ENCODE data around the gene LMF1. TPM values are rescaled to one million over a fixed set of nuclear protein-coding genes. Genes with fewer than 3 reads are reported as not detected.
"Not testable (repeated sequence)": the region's sequence is repeated elsewhere in the genome, so short reads cannot be mapped to it uniquely, and the experiment has no call there.

The LMF1 gene
- total RNA-seq, 2 experiments from 2014 or later: 11.4 to 29.6 TPM

DNA sequence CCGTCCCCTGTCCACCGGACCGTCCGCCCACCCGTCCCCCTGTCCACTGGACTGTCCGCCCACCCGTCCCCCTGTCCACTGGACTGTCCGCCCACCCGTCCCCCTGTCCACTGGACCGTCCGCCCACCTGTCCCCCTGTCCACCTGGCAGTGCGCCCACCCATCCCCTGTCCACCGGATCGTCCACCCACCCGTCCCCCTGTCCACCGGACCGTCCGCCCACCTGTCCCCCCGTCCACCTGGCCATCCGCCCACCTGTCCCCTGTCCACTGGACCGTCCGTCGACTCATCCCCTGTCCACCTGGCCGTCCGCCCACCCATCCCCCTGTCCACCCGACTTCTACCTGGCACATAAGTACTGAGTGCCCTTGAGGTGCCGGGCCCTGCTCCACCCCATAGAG, 76.6 kb downstream of the LMF1 start:
- no peaks in the 10 kb centered on the region for H3K4me1 Mint-ChIP-seq
- H3K9me3 Mint-ChIP-seq (ENCODE audit: low read depth): no peaks in the 10 kb centered on the region
- no peak for ATAC-seq
- CTCF ChIA-PET: no interaction called here
- no peak overlapping the region for H3K4me3 Mint-ChIP-seq
- DNase-seq: no peak
- no peak overlapping the region for H3K27ac Mint-ChIP-seq
- no peaks in the 10 kb centered on the region for H3K27me3 Mint-ChIP-seq
- no peaks in the 10 kb centered on the region for H3K36me3 Mint-ChIP-seq

DNA sequence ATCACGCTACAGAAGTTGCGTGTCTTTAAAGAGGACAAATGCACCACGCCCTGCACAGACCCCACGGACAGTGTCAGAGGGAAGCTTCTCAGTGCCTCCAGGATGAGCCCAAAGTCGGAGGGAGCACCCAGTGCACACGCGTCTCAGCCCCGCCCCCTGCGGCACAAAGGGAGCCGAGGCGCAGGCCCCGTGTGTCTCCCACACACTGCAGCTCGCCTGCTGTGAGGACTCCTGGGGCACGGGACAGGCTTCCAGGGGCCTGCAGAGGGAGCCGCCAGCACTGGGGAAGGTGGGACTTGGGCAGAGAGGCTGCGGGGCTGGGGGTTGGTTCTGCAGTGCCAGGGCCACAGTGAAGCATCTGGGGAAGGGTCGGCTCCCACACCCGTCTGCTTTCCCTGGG, 77.4 kb downstream of the LMF1 start:
- no peaks in the 10 kb centered on the region for H3K27me3 Mint-ChIP-seq
- DNase-seq (no peak), ATAC-seq (no peak)
- H3K36me3 Mint-ChIP-seq: no peaks in the 10 kb centered on the region
- H3K9me3 Mint-ChIP-seq (ENCODE audit: low read depth): no peaks in the 10 kb centered on the region
- no peak overlapping the region for H3K4me3 Mint-ChIP-seq
- CTCF ChIA-PET: no interaction called here
- no peaks in the 10 kb centered on the region for H3K4me1 Mint-ChIP-seq
- H3K27ac Mint-ChIP-seq: no peak overlapping the region

- Mint-ChIP-seq H3K36me3 (no peaks in the 10 kb centered on the region), H3K27ac (no peak overlapping the region), H3K4me3 (no peak overlapping the region), H3K4me1 (no peaks in the 10 kb centered on the region), H3K9me3 (ENCODE audit: low read depth) (no peaks in the 10 kb centered on the region), H3K27me3 (no peaks in the 10 kb centered on the region)
- DNase-seq: no peak
- CTCF ChIA-PET: no interaction called here
- ATAC-seq: no peak
Measured at GRCh38 chr16:892536-893255, 78.1 kb downstream of the LMF1 start.

- no peaks in the 10 kb centered on the region for H3K36me3 Mint-ChIP-seq
- no peaks in the 10 kb centered on the region for H3K27me3 Mint-ChIP-seq
- no peaks in the 10 kb centered on the region for H3K9me3 Mint-ChIP-seq (ENCODE audit: low read depth)
- no peaks in the 10 kb centered on the region for H3K4me1 Mint-ChIP-seq
- H3K4me3 Mint-ChIP-seq: no peak overlapping the region
- ATAC-seq: no peak
- no peak overlapping the region for H3K27ac Mint-ChIP-seq
- DNase-seq: no peak
- CTCF ChIA-PET: no interaction called here
Measured at GRCh38 chr16:892006-892405, 78.8 kb downstream of the LMF1 start.

GRCh38 chr16:891353-891740, 79.4 kb downstream of the LMF1 start:
- Mint-ChIP-seq H3K9me3 (ENCODE audit: low read depth) (no peaks in the 10 kb centered on the region), H3K4me1 (no peaks in the 10 kb centered on the region), H3K27ac (no peak overlapping the region), H3K4me3 (no peak overlapping the region), H3K27me3 (no peaks in the 10 kb centered on the region), H3K36me3 (no peaks in the 10 kb centered on the region)
- CTCF ChIA-PET: no interaction called here
- ATAC-seq: no peak
- no peak for DNase-seq

DNA sequence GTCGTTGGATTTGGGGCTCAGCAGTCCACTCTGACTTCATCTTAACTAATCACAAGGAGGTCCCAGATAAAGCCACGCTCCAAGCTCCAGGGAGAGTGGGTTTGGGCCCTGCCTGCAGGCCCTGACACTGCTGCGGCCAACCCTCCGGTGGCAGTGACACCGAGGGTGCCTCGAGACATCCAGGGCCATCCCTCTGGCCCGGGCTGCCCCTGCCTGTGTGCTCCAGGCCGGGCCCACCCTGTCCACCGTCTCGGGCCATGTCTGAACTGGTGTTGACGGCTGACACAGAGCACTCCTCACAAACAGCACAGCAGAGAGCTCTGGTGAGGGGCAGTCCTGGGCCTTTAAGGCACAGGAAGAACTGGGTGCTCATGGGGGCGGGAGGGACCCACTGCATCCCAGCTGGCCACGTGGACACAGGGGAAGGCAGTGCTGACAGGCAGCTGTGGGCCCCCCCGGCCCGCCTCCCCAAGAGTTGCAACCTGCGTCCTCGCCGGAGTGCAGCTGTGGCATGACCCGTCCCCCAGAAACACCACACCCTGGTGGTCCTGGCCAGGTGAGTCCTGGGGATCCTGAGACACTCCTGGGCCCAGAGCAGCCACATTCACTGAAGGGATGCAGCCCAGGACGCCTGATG, 80.0 kb downstream of the LMF1 start:
- DNase-seq: no peak
- CTCF ChIA-PET: no interaction called here

DNA sequence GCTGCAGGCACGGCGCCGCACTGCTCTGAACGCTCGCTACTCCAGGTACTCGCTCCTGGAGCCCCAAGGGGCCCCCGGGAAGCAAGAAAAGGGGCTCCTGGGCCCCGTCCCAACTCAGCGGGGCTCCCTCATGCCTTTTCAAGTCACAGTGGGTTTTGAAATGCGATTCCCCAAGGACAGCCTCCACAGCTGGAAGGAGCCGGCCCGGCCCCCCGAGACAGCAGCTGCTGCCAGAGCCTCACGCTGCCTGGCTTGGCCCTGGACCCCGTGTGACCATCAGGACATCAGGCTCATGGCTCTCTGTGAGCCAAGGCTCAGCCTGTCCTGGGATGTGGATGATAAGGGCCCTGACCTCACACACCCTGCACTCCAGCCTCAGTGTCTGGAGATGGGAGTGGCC, 80.6 kb downstream of the LMF1 start:
- H3K9me3 Mint-ChIP-seq (ENCODE audit: low read depth): no peaks in the 10 kb centered on the region
- ATAC-seq: no peak
- H3K4me1 Mint-ChIP-seq: no peaks in the 10 kb centered on the region

More for the DNA sequence above, 80.0 kb downstream of the LMF1 start:
- Mint-ChIP-seq H3K27me3 (no peaks in the 10 kb centered on the region), H3K9me3 (ENCODE audit: low read depth) (no peaks in the 10 kb centered on the region), H3K36me3 (no peaks in the 10 kb centered on the region), H3K4me3 (no peak overlapping the region), H3K27ac (no peak overlapping the region), H3K4me1 (no peaks in the 10 kb centered on the region)
- no peak for ATAC-seq

DNA sequence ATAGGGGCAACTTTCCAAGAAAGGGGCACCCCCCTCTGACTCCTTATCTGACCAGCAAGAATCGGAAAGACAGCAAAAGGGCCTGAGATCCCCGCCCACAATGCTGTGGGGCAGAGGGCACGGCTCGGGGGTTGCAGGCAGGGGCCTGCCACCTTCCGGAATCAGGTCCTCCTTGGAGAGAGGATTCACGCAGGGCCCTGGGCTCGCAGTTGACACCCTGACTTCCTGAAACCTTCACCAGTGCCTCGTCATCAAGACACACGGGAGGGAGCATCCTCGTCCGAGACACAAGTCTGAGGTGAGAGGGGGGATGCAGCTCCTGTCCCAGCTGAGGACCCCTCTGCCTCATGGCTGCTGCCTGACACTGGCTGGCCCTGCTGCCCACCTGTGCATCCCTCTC, 81.2 kb downstream of the LMF1 start:
- DNase-seq: no peak
- no peak overlapping the region for H3K27ac Mint-ChIP-seq
- no peak overlapping the region for H3K4me3 Mint-ChIP-seq
- no peaks in the 10 kb centered on the region for H3K36me3 Mint-ChIP-seq
- ATAC-seq: no peak
- no peaks in the 10 kb centered on the region for H3K4me1 Mint-ChIP-seq
- H3K9me3 Mint-ChIP-seq (ENCODE audit: low read depth): no peaks in the 10 kb centered on the region
- no peaks in the 10 kb centered on the region for H3K27me3 Mint-ChIP-seq
- CTCF ChIA-PET: interaction anchor here (1.0 kb wide), 1 partner anchor 214 kb away, joined by 3 read pairs; no protein-coding TSS in a partner anchor

More for the DNA sequence above, 80.6 kb downstream of the LMF1 start:
- DNase-seq: no peak
- H3K27me3 Mint-ChIP-seq: no peaks in the 10 kb centered on the region
- no peak overlapping the region for H3K27ac Mint-ChIP-seq
- no peaks in the 10 kb centered on the region for H3K36me3 Mint-ChIP-seq
- CTCF ChIA-PET: no interaction called here
- no peak overlapping the region for H3K4me3 Mint-ChIP-seq

GRCh38 chr16:888901-889570, 81.7 kb downstream of the LMF1 start:
- CTCF ChIA-PET: interaction anchor here (1.0 kb wide), 1 partner anchor 214 kb away, joined by 3 read pairs; no protein-coding TSS in a partner anchor
- Mint-ChIP-seq H3K4me3 (no peak overlapping the region), H3K36me3 (no peaks in the 10 kb centered on the region), H3K27me3 (no peaks in the 10 kb centered on the region), H3K27ac (no peak overlapping the region), H3K9me3 (ENCODE audit: low read depth) (no peaks in the 10 kb centered on the region), H3K4me1 (no peaks in the 10 kb centered on the region)
- no peak for DNase-seq
- no peak for ATAC-seq

DNA sequence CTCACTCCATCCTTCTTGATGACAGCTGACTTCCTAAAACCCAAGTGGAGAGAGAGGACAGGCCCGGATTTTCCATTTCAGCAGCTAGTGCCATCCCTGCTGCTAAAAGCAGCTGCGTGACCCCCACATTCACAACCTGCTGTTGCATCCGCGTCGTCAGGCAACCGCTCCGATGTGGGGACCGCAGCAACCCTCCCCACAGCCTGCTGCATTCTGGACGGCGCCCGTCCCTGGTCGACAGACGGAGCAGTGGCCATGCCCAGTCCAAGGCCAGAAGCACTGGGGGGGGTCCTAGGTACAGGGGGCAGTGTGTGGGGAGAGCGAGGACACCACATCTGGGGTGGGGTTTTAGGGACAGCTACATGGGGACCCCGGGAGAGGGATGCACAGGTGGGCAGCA, 82.3 kb downstream of the LMF1 start:
- DNase-seq; H3K4me3 Mint-ChIP-seq; H3K4me1 Mint-ChIP-seq; H3K9me3 Mint-ChIP-seq (ENCODE audit: low read depth); H3K27ac Mint-ChIP-seq; ATAC-seq; H3K27me3 Mint-ChIP-seq; H3K36me3 Mint-ChIP-seq: not testable (repeated sequence)
- CTCF ChIA-PET: interaction anchor here (1.0 kb wide), 1 partner anchor 215 kb away, joined by 3 read pairs; no protein-coding TSS in a partner anchor

- Mint-ChIP-seq H3K9me3 (ENCODE audit: low read depth) (no peaks in the 10 kb centered on the region), H3K36me3 (no peaks in the 10 kb centered on the region), H3K27ac (no peak overlapping the region), H3K4me1 (no peaks in the 10 kb centered on the region), H3K4me3 (no peak overlapping the region), H3K27me3 (no peaks in the 10 kb centered on the region)
- CTCF ChIA-PET: no interaction called here
- DNase-seq (no peak), ATAC-seq (no peak)
Measured at GRCh38 chr16:887846-888245, 82.9 kb downstream of the LMF1 start.

DNA sequence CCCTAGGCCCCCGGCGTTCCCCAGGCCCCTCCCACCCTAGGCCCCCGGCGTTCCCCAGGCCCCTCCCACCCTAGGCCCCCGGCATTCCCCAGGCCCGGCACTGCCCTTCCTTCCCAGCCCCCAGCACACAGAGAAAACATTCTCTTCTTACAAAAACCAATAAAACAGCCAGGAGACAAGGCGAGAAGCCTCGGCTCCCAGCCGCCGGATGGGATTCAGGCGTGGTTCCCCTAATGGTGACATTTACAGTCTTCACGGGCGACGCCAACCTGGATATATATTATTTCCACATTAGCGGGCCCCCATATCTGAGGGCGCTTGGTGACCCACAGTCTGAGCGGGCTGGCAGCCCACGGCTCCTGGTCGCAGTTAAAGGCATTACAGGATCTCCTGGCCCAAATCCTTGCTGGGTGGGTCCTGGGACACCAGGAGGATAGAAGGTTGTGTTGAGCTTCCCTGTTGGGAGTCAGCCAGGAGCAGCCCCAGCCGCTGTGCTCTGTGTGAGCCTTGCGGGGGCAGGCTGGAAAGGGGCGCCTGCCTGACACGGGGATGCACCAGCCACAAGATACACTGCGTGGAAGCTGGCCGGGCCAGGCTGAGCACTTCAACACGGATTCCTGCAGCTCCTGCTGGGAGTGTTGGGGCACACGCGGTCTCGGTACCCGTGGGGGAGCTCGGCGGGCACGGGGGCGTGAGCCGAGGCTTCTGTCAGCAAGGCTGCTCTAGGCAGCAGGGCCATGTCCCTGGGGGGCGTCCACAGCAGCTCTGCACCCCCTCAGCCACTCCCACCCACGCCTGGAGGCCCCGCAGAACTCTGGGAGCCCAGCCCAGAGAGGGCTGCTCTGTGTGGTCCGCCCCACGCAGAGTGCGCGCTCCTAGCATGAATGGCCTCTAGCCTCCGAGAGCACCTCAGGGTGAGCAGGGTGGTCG, 83.7 kb downstream of the LMF1 start:
- no peak for ATAC-seq
- H3K27ac Mint-ChIP-seq: no peak overlapping the region
- H3K36me3 Mint-ChIP-seq: no peaks in the 10 kb centered on the region
- H3K4me1 Mint-ChIP-seq: no peaks in the 10 kb centered on the region
- H3K9me3 Mint-ChIP-seq (ENCODE audit: low read depth): no peaks in the 10 kb centered on the region
- no peak overlapping the region for H3K4me3 Mint-ChIP-seq
- no peaks in the 10 kb centered on the region for H3K27me3 Mint-ChIP-seq
- CTCF ChIA-PET: no interaction called here
- no peak for DNase-seq

GRCh38 chr16:886084-886543, 84.7 kb downstream of the LMF1 start:
- DNase-seq: no peak
- H3K9me3 Mint-ChIP-seq (ENCODE audit: low read depth): no peaks in the 10 kb centered on the region
- H3K36me3 Mint-ChIP-seq: no peaks in the 10 kb centered on the region
- ATAC-seq: no peak
- H3K27ac Mint-ChIP-seq: no peak overlapping the region
- H3K27me3 Mint-ChIP-seq: no peaks in the 10 kb centered on the region
- CTCF ChIA-PET: no interaction called here
- H3K4me1 Mint-ChIP-seq: no peaks in the 10 kb centered on the region
- no peak overlapping the region for H3K4me3 Mint-ChIP-seq

Measured in activated CD8-positive, alpha-beta memory T cell treated with anti-CD3 and anti-CD28 coated beads, Interleukin-2, amount 10 ng/mL, durations not matched to agents 7 days and 5 days (primary cell).